Peyer's patch (tissue), 4 donors: ENCODE data around the gene TRIM17. TPM values are rescaled to one million over a fixed set of nuclear protein-coding genes. Genes with fewer than 3 reads are reported as not detected.

Experiments used
- DNase-seq, 3 donors: peaks; one replicate each; pipeline ENCODE4 v3.0.0-alpha.2; 2017 to 2019
- H3K27ac ChIP-seq, 4 donors: fragments of 200-600 bp; sonication (generic); one replicate each; pipeline ENCODE4 v1.5.1; 2016 to 2019
- H3K27me3 ChIP-seq, 2 donors: fragments of 200-600 bp; sonication (generic); one replicate each; pipeline ENCODE4 v1.5.1; 2019
- H3K36me3 ChIP-seq, 3 donors: fragments of 200-600 bp; sonication (generic); one replicate each; pipeline ENCODE4 v1.5.1; 2016 to 2019
- H3K4me1 ChIP-seq, 4 donors: fragments of 200-600 bp; sonication (generic); one replicate each; pipeline ENCODE4 v1.5.1; 2016 to 2019
- H3K4me3 ChIP-seq, 4 donors: fragments of 200-600 bp; sonication (generic); 1 replicate in 3 of 4; 2 replicates in 1 of 4; pipeline ENCODE4 v1.5.1; 2016 to 2019; ENCODE audit warnings: mild to moderate bottlenecking in 1 of 4
- H3K9me3 ChIP-seq, 4 donors: fragments of 200-600 bp; sonication (generic); one replicate each; pipeline ENCODE4 v1.5.1; 2016 to 2019; ENCODE audit warnings: mild to moderate bottlenecking in 1 of 4
- POLR2A ChIP-seq, 2 donors: fragments of 450-650 bp; IDR thresholded peaks; one replicate each; pipeline ENCODE4 v1.5.1; 2017; ENCODE audit warnings: antibody characterized with exemption in 2 of 2, mild to moderate bottlenecking in 2 of 2, moderate library complexity in 2 of 2
- total RNA-seq, 4 donors: library from RNA; depleted of rRNA; stranded (reverse); fragments of >200 nt; gene quantifications; one replicate each; pipeline ENCODE4 v1.1.0, GENCODE V29; 2016
- TF ChIP-seq, protein P1 (sequence below), 6 experiments: fragments of 450-650 bp in 4 of 6; fragments of 200-600 bp in 2 of 6; sonication (generic) in 1 of 6; IDR thresholded peaks; one replicate each; pipeline ENCODE4 v1.5.1; 2017 to 2019; ENCODE audit warnings: antibody characterized with exemption in 6 of 6, mild to moderate bottlenecking in 3 of 6, moderate library complexity in 1 of 6

TRIM17 gene
- total RNA-seq, 4 donors from 2014 or later: 2.5 to 2.7 TPM; not detected in 2

DNA sequence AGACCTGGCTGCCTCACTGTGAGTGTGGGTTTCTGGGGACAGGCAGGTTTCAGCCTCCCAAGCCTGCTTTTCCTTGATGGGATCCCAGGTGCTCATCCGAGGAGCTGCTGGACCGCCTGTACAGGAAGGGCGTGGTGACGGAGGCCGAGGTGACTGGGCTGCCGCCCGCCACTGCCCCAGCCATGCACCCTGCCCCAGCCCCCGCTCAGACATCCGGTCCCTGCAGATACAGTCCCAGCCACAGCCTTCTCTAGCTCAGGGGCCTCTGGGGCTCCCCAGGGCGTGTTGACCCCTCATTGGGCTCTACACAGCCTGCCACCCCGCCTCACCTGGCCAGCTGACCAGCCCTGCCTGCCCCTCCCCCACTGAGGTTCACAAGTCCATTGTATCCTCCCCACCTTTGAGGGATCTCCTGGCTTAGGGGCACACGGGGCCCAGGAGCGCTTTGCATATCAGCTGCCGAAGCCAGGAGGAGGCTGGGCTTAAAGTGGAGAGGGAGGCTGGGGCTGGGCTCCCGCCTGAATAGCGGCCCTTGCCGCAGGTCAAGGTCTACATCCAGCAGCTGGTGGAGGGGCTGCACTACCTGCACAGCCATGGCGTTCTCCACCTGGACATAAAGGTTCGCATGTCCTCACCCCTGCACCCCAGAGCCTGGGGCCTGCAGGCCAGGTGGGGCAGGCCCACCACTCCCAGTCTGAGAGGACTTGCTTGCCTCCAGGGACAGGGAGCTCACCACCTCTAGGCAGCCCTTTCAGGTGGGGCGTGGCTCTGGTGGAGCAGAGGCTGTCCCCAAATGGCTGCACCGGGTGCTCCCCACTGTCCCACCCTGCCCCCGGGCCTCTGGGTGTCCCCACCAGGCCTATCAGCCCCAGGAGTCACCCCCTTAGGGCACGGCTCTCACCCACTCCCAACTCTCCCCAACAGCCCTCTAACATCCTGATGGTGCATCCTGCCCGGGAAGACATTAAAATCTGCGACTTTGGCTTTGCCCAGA, 48.6 kb downstream of the TRIM17 start:
- Histone ChIP-seq H3K27me3 (no peaks in the 10 kb centered on the region), H3K4me1 (peaks cover 0 to 6% (median 0%) of the 10 kb centered on the region in 4 donors), H3K27ac (no peak overlapping the region), H3K9me3 (no peaks in the 10 kb centered on the region), H3K4me3 (no peak overlapping the region), H3K36me3 (no peaks in the 10 kb centered on the region)
- no peak for TF ChIP-seq POLR2A (IDR thresholded peaks at IDR 0.05)
- TF ChIP-seq, protein P1, sequence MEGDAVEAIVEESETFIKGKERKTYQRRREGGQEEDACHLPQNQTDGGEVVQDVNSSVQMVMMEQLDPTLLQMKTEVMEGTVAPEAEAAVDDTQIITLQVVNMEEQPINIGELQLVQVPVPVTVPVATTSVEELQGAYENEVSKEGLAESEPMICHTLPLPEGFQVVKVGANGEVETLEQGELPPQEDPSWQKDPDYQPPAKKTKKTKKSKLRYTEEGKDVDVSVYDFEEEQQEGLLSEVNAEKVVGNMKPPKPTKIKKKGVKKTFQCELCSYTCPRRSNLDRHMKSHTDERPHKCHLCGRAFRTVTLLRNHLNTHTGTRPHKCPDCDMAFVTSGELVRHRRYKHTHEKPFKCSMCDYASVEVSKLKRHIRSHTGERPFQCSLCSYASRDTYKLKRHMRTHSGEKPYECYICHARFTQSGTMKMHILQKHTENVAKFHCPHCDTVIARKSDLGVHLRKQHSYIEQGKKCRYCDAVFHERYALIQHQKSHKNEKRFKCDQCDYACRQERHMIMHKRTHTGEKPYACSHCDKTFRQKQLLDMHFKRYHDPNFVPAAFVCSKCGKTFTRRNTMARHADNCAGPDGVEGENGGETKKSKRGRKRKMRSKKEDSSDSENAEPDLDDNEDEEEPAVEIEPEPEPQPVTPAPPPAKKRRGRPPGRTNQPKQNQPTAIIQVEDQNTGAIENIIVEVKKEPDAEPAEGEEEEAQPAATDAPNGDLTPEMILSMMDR (IDR thresholded peaks at IDR 0.05): no peak
- DNase-seq: peak in 1 of 3 donors; percentile 50

DNA sequence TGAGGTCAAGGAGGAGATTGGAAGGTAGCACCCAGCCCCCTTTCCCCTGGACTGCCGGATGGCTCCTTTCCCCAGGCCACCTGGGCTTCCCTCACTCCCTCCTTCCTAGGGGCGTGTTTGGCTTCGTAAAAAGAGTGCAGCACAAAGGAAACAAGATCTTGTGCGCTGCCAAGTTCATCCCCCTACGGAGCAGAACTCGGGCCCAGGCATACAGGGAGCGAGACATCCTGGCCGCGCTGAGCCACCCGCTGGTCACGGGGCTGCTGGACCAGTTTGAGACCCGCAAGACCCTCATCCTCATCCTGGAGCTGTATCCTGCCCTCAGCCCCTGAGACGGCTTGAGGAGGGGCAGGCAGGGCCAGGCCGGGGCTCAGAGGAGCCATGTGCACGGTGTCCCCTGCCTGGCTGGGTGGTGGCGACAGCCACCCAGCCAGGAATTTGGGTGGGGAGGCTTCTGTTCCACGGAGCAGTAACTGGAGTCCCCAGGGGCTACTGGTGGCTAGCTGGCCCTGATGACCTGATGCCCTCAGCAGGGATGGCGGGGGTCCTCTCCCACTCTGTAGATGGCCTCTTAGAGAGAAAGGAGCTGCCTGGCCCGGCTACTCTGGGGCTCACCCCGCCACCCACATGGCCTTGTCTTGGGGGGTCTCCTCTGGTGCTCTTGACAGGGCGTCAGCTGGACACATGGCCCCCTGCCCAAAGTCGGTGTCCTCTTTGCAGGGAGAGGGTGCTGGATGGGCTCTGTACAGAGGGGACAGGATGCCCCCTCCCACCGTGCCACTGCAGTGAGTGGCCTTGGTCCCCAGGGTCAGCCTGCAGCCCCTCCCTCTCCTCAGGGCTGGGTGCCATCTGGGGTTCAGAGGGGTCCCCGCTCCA, 49.6 kb downstream of the TRIM17 start:
- Histone ChIP-seq H3K27ac (no peak overlapping the region), H3K27me3 (no peaks in the 10 kb centered on the region), H3K9me3 (no peaks in the 10 kb centered on the region), H3K4me3 (no peak overlapping the region), H3K36me3 (no peaks in the 10 kb centered on the region), H3K4me1 (peaks cover 0 to 2% (median 0%) of the 10 kb centered on the region in 4 donors)
- no peak for TF ChIP-seq POLR2A (IDR thresholded peaks at IDR 0.05)
- TF ChIP-seq, protein P1 (IDR thresholded peaks at IDR 0.05): no peak
- no peak for DNase-seq

DNA sequence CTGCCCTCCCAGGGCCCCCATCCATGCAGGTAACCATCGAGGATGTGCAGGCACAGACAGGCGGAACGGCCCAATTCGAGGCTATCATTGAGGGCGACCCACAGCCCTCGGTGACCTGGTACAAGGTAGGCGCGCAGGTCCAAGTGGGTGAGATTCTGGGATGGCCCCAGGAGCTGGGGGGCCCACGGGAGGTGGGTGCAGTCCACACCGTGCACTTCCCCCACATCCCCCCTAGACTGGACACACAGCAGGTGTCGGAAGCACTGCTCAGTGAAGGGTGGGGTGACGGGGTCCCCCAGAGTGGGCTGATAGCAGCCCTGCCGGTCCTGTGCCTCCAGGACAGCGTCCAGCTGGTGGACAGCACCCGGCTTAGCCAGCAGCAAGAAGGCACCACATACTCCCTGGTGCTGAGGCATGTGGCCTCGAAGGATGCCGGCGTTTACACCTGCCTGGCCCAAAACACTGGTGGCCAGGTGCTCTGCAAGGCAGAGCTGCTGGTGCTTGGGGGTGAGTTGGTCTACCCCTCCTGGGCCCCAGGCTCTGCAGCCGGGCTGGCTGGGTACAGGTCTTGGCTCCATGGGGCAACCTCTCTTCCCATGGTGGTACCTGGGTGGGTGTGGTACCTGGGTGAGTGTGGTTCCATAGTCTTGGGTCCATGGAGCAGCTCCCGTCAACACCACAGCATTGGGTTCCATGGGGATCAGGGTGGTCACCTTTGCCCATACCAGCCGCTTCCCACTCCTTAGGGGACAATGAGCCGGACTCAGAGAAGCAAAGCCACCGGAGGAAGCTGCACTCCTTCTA, 50.4 kb downstream of the TRIM17 start:
- no peaks in the 10 kb centered on the region for H3K27me3 ChIP-seq
- no peak for DNase-seq
- no peak for TF ChIP-seq POLR2A (IDR thresholded peaks at IDR 0.05)
- TF ChIP-seq, protein P1 (IDR thresholded peaks at IDR 0.05): no peak
- H3K36me3 ChIP-seq: no peaks in the 10 kb centered on the region
- no peaks in the 10 kb centered on the region for H3K4me1 ChIP-seq
- no peaks in the 10 kb centered on the region for H3K9me3 ChIP-seq
- H3K4me3 ChIP-seq: no peak overlapping the region
- no peak overlapping the region for H3K27ac ChIP-seq

DNA sequence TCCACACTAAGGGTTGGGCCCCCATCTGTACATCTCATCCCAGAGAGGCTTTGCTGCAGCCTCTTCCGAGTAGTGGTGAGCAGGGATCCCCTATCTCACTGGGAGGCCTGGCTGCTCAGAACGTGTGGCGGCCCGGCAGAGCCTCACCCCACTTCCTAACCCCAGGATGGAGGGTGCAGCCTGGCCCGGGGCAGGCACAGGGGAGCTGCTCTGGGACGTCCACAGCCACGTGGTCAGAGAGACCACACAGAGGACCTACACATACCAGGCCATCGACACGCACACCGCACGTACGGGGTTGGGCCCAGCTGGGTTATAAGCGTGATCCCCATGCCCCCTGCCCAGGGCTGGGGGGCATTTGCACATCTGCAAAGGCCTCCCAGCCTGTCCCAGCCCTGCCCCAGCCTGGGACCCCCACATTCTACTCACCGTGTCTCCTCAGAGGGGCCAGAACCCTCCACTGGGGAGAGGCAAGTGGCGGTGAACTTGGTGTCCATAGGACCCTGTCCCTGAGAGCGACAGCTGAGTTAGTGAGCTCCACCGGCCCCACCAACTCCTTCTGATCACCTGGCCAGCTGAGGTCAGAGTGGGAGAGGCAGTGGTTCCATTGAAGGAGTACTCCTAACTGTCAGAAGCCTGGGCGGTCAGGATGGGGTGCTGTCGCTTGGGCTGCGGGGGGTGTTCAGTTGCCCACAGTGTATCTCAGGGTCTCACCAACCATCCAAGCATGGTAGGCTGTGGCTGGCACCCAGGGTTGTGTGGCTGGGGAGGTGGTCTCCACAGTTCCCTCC, 51.2 kb downstream of the TRIM17 start:
- no peak for DNase-seq
- no peaks in the 10 kb centered on the region for H3K4me1 ChIP-seq
- H3K36me3 ChIP-seq: no peaks in the 10 kb centered on the region
- TF ChIP-seq, protein P1 (IDR thresholded peaks at IDR 0.05): no peak
- no peak for TF ChIP-seq POLR2A (IDR thresholded peaks at IDR 0.05)
- H3K9me3 ChIP-seq: no peaks in the 10 kb centered on the region
- H3K27ac ChIP-seq: no peak overlapping the region
- no peak overlapping the region for H3K4me3 ChIP-seq
- H3K27me3 ChIP-seq: no peaks in the 10 kb centered on the region
